ENCODE results near the gene MGAT3.

GRCh38 chr22:39430576-39431150 is 26.1 kb upstream of the MGAT3 start:
- TF ChIP-seq ZNF274 (IDR thresholded peaks at IDR 0.05; ENCODE audit: low read depth, low read length) (no peak), SUZ12 (IDR thresholded peaks at IDR 0.05; ENCODE audit: extremely low read depth, insufficient read depth, insufficient read length) (no peak)

Measured in NT2/D1 (cell line).